ENCODE results near the gene AMIGO2.

AMIGO2 gene

GRCh38 chr12:47087088-47087688 is 7.4 kb upstream of the AMIGO2 start:
- peaks cover 27 to 39% of the 10 kb centered on the region in 2 donors for H3K4me1 Mint-ChIP-seq
- DNase-seq (no peak), ATAC-seq (replicated peaks) (no peak)

GRCh38 chr12:47085815-47086252 is 6.1 kb upstream of the AMIGO2 start:
- Mint-ChIP-seq H3K4me3 (peak overlapping the region; percentile 40 to 44), H3K36me3 (peaks cover 5 to 14% of the 10 kb centered on the region in 2 donors), H3K27ac (no peak overlapping the region), H3K9me3 (peaks cover 2 to 4% of the 10 kb centered on the region in 2 donors), H3K27me3 (no peaks in the 10 kb centered on the region), H3K4me1 (peaks cover 36 to 52% of the 10 kb centered on the region in 2 donors)
- ATAC-seq (replicated peaks), result peak; percentile 83 to 85
- no peak for DNase-seq

More at GRCh38 chr12:47087088-47087688, 7.4 kb upstream of the AMIGO2 start:
- Mint-ChIP-seq H3K27me3 (no peaks in the 10 kb centered on the region), H3K9me3 (peaks cover 4% of the 10 kb centered on the region in 2 donors), H3K36me3 (peaks cover 5 to 16% of the 10 kb centered on the region in 2 donors), H3K4me3 (no peak overlapping the region), H3K27ac (no peak overlapping the region)

DNA sequence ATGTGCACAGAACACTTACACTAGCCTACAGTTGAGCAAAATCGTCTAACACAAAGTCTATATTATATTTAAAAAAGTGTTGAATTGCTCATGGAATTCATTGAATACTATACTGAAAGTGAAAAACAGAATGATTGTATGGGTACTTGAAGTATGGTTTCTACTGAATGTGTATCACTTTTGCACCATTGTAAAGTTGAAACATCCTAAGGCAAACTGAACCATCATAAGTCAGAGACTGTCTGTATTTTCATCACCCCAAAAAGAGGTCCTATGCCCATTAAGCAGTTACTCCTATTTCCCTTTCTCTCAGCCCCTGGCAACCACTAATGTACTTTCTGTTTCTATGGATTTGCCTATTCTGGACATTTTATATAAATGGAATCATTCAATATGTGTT is 4.4 kb upstream of the AMIGO2 start:
- Mint-ChIP-seq H3K4me3 (no peak overlapping the region), H3K9me3 (no peaks in the 10 kb centered on the region), H3K27me3 (no peaks in the 10 kb centered on the region), H3K36me3 (peaks cover 8 to 10% of the 10 kb centered on the region in 2 donors), H3K4me1 (peaks cover 38 to 54% of the 10 kb centered on the region in 2 donors), H3K27ac (no peak overlapping the region)
- ATAC-seq (replicated peaks), result no peak
- no peak for DNase-seq

DNA sequence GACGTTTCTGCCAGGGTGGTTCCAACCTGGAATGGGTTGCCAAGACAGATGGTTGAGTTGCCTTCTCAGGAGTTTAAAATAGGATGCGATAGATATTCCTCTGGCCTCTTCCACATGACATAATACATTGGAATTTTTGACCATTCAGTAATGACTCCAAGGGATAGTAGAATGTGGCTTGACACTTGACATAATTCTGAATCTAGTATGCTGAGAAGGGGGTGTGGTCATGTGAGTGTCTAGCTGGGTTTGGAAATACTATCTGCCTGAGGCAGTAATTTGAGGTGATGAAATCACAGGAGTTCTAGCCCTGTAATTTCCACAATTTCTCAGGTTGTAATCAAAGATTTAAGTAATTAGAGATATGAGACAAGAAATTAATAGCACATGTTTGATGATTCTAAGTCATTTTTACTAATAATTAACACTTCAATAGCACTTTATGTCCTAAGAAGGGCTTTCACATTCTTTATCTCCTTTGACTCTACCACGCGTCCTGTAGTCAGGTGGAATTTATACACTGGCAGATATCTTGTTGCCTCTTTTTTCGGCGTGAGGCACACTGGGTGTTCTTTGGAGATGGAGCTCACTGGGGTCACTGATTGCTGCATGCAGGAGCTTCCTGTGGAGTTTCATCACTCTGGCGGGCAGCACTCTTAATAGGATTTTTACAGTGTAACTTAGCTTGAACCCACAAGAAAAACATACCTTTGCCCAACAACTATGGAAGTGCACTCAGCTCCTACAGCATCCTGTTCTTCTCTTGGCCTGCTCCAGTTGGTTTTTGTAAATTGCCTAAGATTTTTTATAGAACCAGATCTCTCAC is 3.2 kb upstream of the AMIGO2 start:
- Mint-ChIP-seq H3K27ac (no peak overlapping the region), H3K27me3 (no peaks in the 10 kb centered on the region), H3K9me3 (no peaks in the 10 kb centered on the region), H3K4me3 (no peak overlapping the region), H3K36me3 (peaks cover 10 to 12% of the 10 kb centered on the region in 2 donors), H3K4me1 (peaks cover 45 to 65% of the 10 kb centered on the region in 2 donors)
- no peak for DNase-seq
- no peak for ATAC-seq (replicated peaks)

DNA sequence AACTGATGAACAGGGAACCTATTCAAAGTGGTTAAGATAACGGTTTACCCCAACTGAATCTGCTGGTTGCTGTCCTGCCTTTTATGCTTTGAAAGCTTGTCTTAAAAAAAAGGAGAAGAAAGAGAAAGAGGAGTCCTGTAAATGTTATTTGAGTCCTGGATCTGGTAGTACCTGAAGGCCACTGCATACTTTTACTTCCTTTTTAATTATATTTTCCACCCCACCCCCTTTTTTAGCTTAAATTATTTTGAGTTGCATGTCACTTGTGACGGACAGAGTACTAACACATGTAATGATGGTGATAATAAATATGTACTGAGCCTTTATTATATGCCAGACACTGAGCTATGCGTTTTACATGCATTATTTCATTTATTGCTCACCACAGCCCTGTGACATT is 2.5 kb upstream of the AMIGO2 start:
- no peaks in the 10 kb centered on the region for H3K9me3 Mint-ChIP-seq

DNA sequence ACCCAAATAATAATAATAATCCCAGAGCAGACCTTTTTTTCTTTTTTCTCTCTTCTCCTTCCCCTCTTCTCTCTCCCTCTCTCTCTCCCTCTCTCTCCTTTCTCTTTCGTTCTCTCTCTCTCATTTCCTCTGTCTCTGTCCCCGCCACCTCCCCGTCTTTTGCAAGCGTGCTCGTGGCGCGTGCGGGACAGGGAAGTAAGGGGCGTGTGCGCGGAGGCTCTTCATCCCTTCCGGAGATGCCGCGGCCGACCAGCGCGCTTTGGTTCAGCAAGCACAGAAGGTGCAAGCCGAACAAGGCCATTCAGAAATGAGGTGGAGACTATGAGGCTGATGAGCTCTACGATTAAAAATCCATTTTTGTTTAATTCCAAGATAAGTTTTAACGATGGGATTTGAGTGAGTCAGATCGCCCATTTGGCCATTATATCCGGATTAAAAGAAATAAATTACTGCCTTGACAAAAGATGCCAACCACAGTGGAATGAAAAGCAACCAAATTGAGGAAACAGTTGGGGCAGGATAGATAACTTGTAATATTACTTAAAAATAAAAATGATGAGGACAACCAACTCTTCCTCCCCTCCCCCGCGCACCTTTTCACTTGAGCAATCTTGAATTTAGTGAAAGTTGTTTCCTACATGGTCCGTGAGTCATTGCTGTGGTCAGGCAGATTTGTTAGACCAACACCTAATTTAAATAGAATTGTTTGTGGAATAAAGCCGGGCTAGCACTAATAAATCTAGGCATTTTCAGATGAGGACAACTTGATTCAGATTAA is 1.2 kb upstream of the AMIGO2 start:
- DNase-seq (no peak), ATAC-seq (replicated peaks) (peak; percentile 66 to 68)
- H3K36me3 Mint-ChIP-seq, result peaks cover 18 to 19% of the 10 kb centered on the region in 2 donors
- peak overlapping the region; percentile 87 for H3K27ac Mint-ChIP-seq
- H3K27me3 Mint-ChIP-seq, result no peaks in the 10 kb centered on the region
- peaks cover 49 to 77% of the 10 kb centered on the region in 2 donors for H3K4me1 Mint-ChIP-seq
- peak overlapping the region; percentile 90 to 92 for H3K4me3 Mint-ChIP-seq
- no peaks in the 10 kb centered on the region for H3K9me3 Mint-ChIP-seq

More for the DNA sequence above, 2.5 kb upstream of the AMIGO2 start:
- peaks cover 47 to 73% of the 10 kb centered on the region in 2 donors for H3K4me1 Mint-ChIP-seq
- DNase-seq, result no peak
- peaks cover 14 to 16% of the 10 kb centered on the region in 2 donors for H3K36me3 Mint-ChIP-seq
- H3K4me3 Mint-ChIP-seq, result no peak overlapping the region
- H3K27ac Mint-ChIP-seq, result no peak overlapping the region
- H3K27me3 Mint-ChIP-seq, result no peaks in the 10 kb centered on the region
- no peak for ATAC-seq (replicated peaks)

DNA sequence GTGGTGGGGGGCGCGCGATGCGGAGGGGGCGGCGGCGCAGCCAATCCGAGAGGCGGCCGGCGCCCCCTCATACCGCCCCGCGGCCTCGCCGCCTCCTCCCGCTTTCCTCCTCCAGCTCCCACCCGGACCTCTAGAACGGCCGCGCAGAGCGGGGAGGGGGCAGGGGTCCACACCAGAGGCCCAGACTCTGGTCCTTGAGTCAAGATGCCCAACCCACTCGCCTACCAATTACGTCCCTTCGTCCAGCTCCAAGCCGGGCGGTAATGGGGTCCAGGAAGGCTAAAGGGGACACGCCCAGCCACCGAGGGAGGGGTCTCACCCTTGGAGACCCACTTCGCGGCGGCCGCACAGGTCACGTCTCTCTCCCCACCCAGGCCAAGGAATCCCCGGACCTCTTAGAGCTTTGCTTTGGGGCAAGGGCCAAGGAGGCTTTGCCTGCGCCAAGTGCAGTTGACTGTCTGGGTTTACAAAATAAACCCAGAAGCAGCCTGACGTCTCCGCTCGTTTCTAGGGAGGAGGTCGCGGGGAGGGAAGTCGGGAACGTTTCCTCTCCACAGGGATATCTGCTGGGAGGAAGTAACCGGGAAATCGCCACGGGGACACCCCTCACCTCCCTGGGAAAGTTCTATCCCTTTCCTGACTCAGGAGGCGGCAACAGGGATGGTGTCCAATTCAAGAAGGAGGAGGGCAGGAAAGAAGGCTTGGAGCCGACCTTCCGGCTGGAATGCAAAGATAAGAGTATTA is 394 bp upstream of the AMIGO2 start:
- Mint-ChIP-seq H3K4me1 (peaks cover 45 to 76% of the 10 kb centered on the region in 2 donors), H3K36me3 (peaks cover 23 to 25% of the 10 kb centered on the region in 2 donors), H3K4me3 (peak overlapping the region; percentile 90 to 92), H3K27ac (peak overlapping the region; percentile 87), H3K27me3 (no peaks in the 10 kb centered on the region), H3K9me3 (no peaks in the 10 kb centered on the region)
- no peak for DNase-seq
- ATAC-seq (replicated peaks), result peak; percentile 56 to 57

- ATAC-seq (replicated peaks) (peak; percentile 33 to 39), DNase-seq (no peak)
- H3K4me1 Mint-ChIP-seq, result peaks cover 37 to 64% of the 10 kb centered on the region in 2 donors
- H3K27ac Mint-ChIP-seq, result peak overlapping the region; percentile 94
- H3K36me3 Mint-ChIP-seq, result peaks cover 27 to 30% of the 10 kb centered on the region in 2 donors
- H3K4me3 Mint-ChIP-seq, result peak overlapping the region; percentile 92 to 98
- H3K27me3 Mint-ChIP-seq, result no peaks in the 10 kb centered on the region
- no peaks in the 10 kb centered on the region for H3K9me3 Mint-ChIP-seq
Observed at GRCh38 chr12:47078733-47079467, 859 bp downstream of the AMIGO2 start.

GRCh38 chr12:47078086-47078395 is 1.7 kb downstream of the AMIGO2 start:
- ATAC-seq (replicated peaks) (no peak), DNase-seq (no peak)
- peak overlapping the region; percentile 92 to 98 for H3K4me3 Mint-ChIP-seq
- no peaks in the 10 kb centered on the region for H3K9me3 Mint-ChIP-seq
- H3K36me3 Mint-ChIP-seq, result peaks cover 26 to 27% of the 10 kb centered on the region in 2 donors
- no peak overlapping the region for H3K27ac Mint-ChIP-seq
- no peaks in the 10 kb centered on the region for H3K27me3 Mint-ChIP-seq
- peaks cover 30 to 55% of the 10 kb centered on the region in 2 donors for H3K4me1 Mint-ChIP-seq

GRCh38 chr12:47077206-47078085 is 2.3 kb downstream of the AMIGO2 start:
- H3K36me3 Mint-ChIP-seq, result peaks cover 26 to 27% of the 10 kb centered on the region in 2 donors
- peak overlapping the region; percentile 92 to 98 for H3K4me3 Mint-ChIP-seq
- no peak for DNase-seq
- no peaks in the 10 kb centered on the region for H3K27me3 Mint-ChIP-seq
- H3K27ac Mint-ChIP-seq, result no peak overlapping the region
- H3K9me3 Mint-ChIP-seq, result no peaks in the 10 kb centered on the region
- H3K4me1 Mint-ChIP-seq, result peaks cover 26 to 49% of the 10 kb centered on the region in 2 donors
- ATAC-seq (replicated peaks), result no peak

GRCh38 chr12:47075192-47076084 is 4.3 kb downstream of the AMIGO2 start:
- no peak overlapping the region for H3K4me3 Mint-ChIP-seq
- peaks cover 23 to 27% of the 10 kb centered on the region in 2 donors for H3K36me3 Mint-ChIP-seq
- H3K27me3 Mint-ChIP-seq, result no peaks in the 10 kb centered on the region
- no peaks in the 10 kb centered on the region for H3K9me3 Mint-ChIP-seq
- H3K4me1 Mint-ChIP-seq, result peaks cover 16 to 34% of the 10 kb centered on the region in 2 donors
- no peak overlapping the region for H3K27ac Mint-ChIP-seq
- ATAC-seq (replicated peaks) (no peak), DNase-seq (no peak)

- Mint-ChIP-seq H3K4me3 (no peak overlapping the region), H3K27ac (no peak overlapping the region), H3K36me3 (peaks cover 22 to 23% of the 10 kb centered on the region in 2 donors), H3K27me3 (no peaks in the 10 kb centered on the region), H3K4me1 (peaks cover 16 to 34% of the 10 kb centered on the region in 2 donors), H3K9me3 (no peaks in the 10 kb centered on the region)
- no peak for ATAC-seq (replicated peaks)
- DNase-seq, result no peak
Observed at GRCh38 chr12:47074757-47075156, 5.0 kb downstream of the AMIGO2 start.
